K562 (cell line): ENCODE measurements around the gene AGFG2. TPM values are rescaled to one million over a fixed set of nuclear protein-coding genes. Genes with fewer than 3 reads are reported as not detected.

Experiments
- BCL6 ChIP-seq: fragments of 250-450 bp; sonication (Bioruptor Pico); IDR thresholded peaks from 2 replicates; pipeline ENCODE4 v1.4.0; 2020
- CAMTA2 ChIP-seq: fragments of 250-450 bp; sonication (Bioruptor Pico); conservative IDR thresholded peaks from 2 replicates; pipeline ENCODE4 v1.5.1; 2022
- CBX1 ChIP-seq: sonication (generic); IDR thresholded peaks from 2 replicates; pipeline ENCODE4 v1.6.1; 2016; ENCODE audit warnings: antibody characterized with exemption, low read depth, mild to moderate bottlenecking
- FOXA3 ChIP-seq, 2 experiments: fragments of 450-650 bp in 1 of 2; sonication (generic) in 1 of 2; formaldehyde crosslinking; IDR thresholded peaks in 1 of 2; conservative IDR thresholded peaks in 1 of 2; 2 replicates each; pipeline versions ENCODE4 v1.4.0 to v1.8.0; 2020 to 2022; ENCODE audit warnings: mild to moderate bottlenecking in 2 of 2, missing genetic modification reagents in 1 of 2
- HLTF ChIP-seq: fragments of 450-650 bp; IDR thresholded peaks from 2 replicates; pipeline ENCODE4 v1.6.1; 2016
- MIER1 ChIP-seq: fragments of 450-650 bp; IDR thresholded peaks from 2 replicates; pipeline ENCODE4 v1.6.1; 2016; ENCODE audit warnings: antibody characterized with exemption, mild to moderate bottlenecking, low read depth
- NONO ChIP-seq, 2 experiments: fragments of 200-400 bp in 1 of 2; fragments of 450-650 bp in 1 of 2; formaldehyde crosslinking in 1 of 2; IDR thresholded peaks; 2 replicates each; pipeline ENCODE4 v1.6.1; 2017; ENCODE audit warnings: low read depth in 2 of 2, mild to moderate bottlenecking in 2 of 2, moderate library complexity in 2 of 2, low read length in 1 of 2
- PHTF2 ChIP-seq: fragments of 250-450 bp; sonication (Bioruptor Pico); IDR thresholded peaks from 2 replicates; pipeline ENCODE4 v1.5.0; 2021; ENCODE audit warnings: mild to moderate bottlenecking
- SIRT6 ChIP-seq: IDR thresholded peaks from one replicate; pipeline ENCODE4 v1.6.1; 2012; ENCODE audit warnings: low read depth, mild to moderate bottlenecking, control low read depth, inconsistent platforms, low read length, moderate library complexity
- U2AF2 ChIP-seq: fragments of 200-400 bp; formaldehyde crosslinking; optimal IDR thresholded peaks from 2 replicates; pipeline ENCODE3; 2017; ENCODE audit warnings: low read depth, mild to moderate bottlenecking, low read length
- ZBED1 ChIP-seq: IDR thresholded peaks from 2 replicates; pipeline ENCODE4 v1.6.1; 2014
- ZNF12 ChIP-seq: sonication (generic); formaldehyde crosslinking; IDR thresholded peaks from 2 replicates; pipeline ENCODE4 v1.4.0; 2020; ENCODE audit warnings: mild to moderate bottlenecking, missing genetic modification reagents
- ZNF175 ChIP-seq: fragments of 200-800 bp; sonication (Bioruptor generic); IDR thresholded peaks from 2 replicates; pipeline ENCODE4 v1.6.1; 2016; ENCODE audit warnings: low read depth, mild to moderate bottlenecking, missing genetic modification characterization, missing compliant biosample characterization
- ZNF184 ChIP-seq: sonication (generic); formaldehyde crosslinking; IDR thresholded peaks from 2 replicates; pipeline ENCODE4 v1.5.0; 2020; ENCODE audit warnings: missing genetic modification reagents
- ZNF217 ChIP-seq: sonication (generic); formaldehyde crosslinking; IDR thresholded peaks from 2 replicates; pipeline ENCODE4 v1.8.0; 2022; ENCODE audit warnings: mild to moderate bottlenecking, missing genetic modification reagents
- ZNF316 ChIP-seq: fragments of 450-650 bp; IDR thresholded peaks from 2 replicates; pipeline ENCODE4 v1.6.1; 2016
- polyA plus RNA-seq, 8 experiments: library from polyadenylated mRNA; depleted of rRNA in 4 of 8; stranded (reverse) in 5 of 8; unstranded in 3 of 8; fragments of >200 nt; fragmentation: Nextera tagmentation in 2 of 8; fragmentation: Illumina TruSeq in 1 of 8; extraction: Ambion mirVana in 2 of 8; extraction: Trizol in 1 of 8; gene quantifications; 2 replicates each; pipeline versions ENCODE4 v1.2.1 to v1.2.3, GENCODE V29; 2011 to 2014; ENCODE audit warnings: inconsistent platforms in 1 of 8, missing spikeins in 1 of 8
- total RNA-seq, 7 experiments: library from RNA; depleted of rRNA in 6 of 7; stranded (reverse); fragments of >200 nt in 6 of 7; fragmentation: Illumina TruSeq in 2 of 7; extraction: Trizol in 2 of 7; gene quantifications; 2 replicates each; pipeline versions ENCODE4 v1.2.1 to v1.2.3, GENCODE V29; 2011 to 2021; ENCODE audit warnings: low replicate concordance in 1 of 7
- TF ChIP-seq, protein P1 (sequence below): fragments of 250-450 bp; sonication (Bioruptor Pico); IDR thresholded peaks from 2 replicates; pipeline ENCODE4 v1.4.0; 2020; ENCODE audit warnings: mild to moderate bottlenecking, moderate library complexity, borderline replicate concordance
- TF ChIP-seq, protein P2 (sequence below): IDR thresholded peaks from 2 replicates; pipeline ENCODE4 v1.6.1; 2014; ENCODE audit warnings: antibody characterized with exemption
- TF ChIP-seq, protein P3 (sequence below): sonication (generic); formaldehyde crosslinking; IDR thresholded peaks from 2 replicates; pipeline ENCODE4 v1.8.1; 2023; ENCODE audit warnings: mild to moderate bottlenecking, missing genetic modification reagents
- TF ChIP-seq, protein P4 (sequence below): fragments of 250-450 bp; sonication (Bioruptor Pico); IDR thresholded peaks from 2 replicates; pipeline ENCODE4 v1.5.0; 2021
- TF ChIP-seq, protein P5 (sequence below): fragments of 250-450 bp; sonication (Bioruptor Pico); IDR thresholded peaks from 2 replicates; pipeline ENCODE4 v1.5.0; 2020; ENCODE audit warnings: mild to moderate bottlenecking

The AGFG2 gene
- total and polyA plus RNA-seq, 9 of the 15 experiments (the other 6 are each of a cell fraction or from before 2014, with no cell fraction given), result 0.31 to 23.1 (median 6.5) TPM

DNA sequence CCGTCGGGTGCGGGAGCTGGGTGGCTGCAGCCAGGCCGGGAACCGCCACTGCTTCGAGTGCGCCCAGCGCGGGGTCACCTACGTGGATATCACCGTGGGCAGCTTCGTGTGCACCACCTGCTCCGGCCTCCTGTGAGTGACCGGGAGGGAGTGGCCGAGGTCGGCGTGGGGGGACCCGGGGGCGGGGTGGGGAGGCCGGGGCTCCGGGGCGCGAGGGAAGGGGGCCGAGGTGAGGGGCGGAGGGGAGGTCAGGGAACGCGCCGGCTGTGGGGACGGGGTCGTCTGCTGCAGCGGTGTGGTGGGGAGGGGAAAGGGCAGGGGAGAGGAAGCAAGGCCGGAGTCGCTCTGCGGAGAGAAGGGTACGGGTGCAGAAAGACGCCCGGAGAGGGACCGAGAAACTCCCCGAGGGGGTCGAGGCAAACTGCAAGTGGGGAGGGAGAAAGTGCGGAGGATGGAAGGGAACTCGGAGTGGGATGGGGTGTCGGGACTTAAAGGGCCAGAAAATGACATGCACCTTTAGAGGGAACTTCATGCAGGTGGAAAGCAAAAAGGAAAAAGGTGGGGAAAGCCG is 518 bp downstream of the AGFG2 start (continued):
- TF ChIP-seq FOXA3 (CRISPR knock-in tag; conservative IDR thresholded peaks at IDR 0.05 in 1 of 2, IDR thresholded peaks at IDR 0.05 in 1 of 2), result 0 out of 4 replicates have a peak, but pooled peaks of 1 of the 2 experiments have one; percentile 45
- no peak for TF ChIP-seq ZBED1
- no peak for TF ChIP-seq BCL6 (CRISPR knock-in tag)
- no peak for TF ChIP-seq NONO (IDR thresholded peaks at IDR 0.05; ENCODE audit: low read depth in 2 of 2, low read length in 1 of 2)
- TF ChIP-seq, protein P1, sequence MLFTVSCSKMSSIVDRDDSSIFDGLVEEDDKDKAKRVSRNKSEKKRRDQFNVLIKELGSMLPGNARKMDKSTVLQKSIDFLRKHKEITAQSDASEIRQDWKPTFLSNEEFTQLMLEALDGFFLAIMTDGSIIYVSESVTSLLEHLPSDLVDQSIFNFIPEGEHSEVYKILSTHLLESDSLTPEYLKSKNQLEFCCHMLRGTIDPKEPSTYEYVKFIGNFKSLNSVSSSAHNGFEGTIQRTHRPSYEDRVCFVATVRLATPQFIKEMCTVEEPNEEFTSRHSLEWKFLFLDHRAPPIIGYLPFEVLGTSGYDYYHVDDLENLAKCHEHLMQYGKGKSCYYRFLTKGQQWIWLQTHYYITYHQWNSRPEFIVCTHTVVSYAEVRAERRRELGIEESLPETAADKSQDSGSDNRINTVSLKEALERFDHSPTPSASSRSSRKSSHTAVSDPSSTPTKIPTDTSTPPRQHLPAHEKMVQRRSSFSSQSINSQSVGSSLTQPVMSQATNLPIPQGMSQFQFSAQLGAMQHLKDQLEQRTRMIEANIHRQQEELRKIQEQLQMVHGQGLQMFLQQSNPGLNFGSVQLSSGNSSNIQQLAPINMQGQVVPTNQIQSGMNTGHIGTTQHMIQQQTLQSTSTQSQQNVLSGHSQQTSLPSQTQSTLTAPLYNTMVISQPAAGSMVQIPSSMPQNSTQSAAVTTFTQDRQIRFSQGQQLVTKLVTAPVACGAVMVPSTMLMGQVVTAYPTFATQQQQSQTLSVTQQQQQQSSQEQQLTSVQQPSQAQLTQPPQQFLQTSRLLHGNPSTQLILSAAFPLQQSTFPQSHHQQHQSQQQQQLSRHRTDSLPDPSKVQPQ, result no peak
- TF ChIP-seq, protein P2, sequence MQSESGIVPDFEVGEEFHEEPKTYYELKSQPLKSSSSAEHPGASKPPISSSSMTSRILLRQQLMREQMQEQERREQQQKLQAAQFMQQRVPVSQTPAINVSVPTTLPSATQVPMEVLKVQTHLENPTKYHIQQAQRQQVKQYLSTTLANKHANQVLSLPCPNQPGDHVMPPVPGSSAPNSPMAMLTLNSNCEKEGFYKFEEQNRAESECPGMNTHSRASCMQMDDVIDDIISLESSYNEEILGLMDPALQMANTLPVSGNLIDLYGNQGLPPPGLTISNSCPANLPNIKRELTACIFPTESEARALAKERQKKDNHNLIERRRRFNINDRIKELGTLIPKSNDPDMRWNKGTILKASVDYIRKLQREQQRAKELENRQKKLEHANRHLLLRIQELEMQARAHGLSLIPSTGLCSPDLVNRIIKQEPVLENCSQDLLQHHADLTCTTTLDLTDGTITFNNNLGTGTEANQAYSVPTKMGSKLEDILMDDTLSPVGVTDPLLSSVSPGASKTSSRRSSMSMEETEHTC, result no peak
- TF ChIP-seq ZNF217 (CRISPR knock-in tag), result no peak
- TF ChIP-seq HLTF, result 0 out of 2 replicates have a peak, but pooled peaks have one; percentile 2
- TF ChIP-seq SIRT6, result no peak
- TF ChIP-seq U2AF2, result no peak
- TF ChIP-seq, protein P3, sequence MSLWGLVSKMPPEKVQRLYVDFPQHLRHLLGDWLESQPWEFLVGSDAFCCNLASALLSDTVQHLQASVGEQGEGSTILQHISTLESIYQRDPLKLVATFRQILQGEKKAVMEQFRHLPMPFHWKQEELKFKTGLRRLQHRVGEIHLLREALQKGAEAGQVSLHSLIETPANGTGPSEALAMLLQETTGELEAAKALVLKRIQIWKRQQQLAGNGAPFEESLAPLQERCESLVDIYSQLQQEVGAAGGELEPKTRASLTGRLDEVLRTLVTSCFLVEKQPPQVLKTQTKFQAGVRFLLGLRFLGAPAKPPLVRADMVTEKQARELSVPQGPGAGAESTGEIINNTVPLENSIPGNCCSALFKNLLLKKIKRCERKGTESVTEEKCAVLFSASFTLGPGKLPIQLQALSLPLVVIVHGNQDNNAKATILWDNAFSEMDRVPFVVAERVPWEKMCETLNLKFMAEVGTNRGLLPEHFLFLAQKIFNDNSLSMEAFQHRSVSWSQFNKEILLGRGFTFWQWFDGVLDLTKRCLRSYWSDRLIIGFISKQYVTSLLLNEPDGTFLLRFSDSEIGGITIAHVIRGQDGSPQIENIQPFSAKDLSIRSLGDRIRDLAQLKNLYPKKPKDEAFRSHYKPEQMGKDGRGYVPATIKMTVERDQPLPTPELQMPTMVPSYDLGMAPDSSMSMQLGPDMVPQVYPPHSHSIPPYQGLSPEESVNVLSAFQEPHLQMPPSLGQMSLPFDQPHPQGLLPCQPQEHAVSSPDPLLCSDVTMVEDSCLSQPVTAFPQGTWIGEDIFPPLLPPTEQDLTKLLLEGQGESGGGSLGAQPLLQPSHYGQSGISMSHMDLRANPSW (CRISPR knock-in tag), result no peak
- TF ChIP-seq ZNF184 (CRISPR knock-in tag), result no peak
- TF ChIP-seq PHTF2 (CRISPR knock-in tag), result no peak
- TF ChIP-seq, protein P4, sequence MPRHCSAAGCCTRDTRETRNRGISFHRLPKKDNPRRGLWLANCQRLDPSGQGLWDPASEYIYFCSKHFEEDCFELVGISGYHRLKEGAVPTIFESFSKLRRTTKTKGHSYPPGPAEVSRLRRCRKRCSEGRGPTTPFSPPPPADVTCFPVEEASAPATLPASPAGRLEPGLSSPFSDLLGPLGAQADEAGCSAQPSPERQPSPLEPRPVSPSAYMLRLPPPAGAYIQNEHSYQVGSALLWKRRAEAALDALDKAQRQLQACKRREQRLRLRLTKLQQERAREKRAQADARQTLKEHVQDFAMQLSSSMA (CRISPR knock-in tag), result no peak
- TF ChIP-seq, protein P5, sequence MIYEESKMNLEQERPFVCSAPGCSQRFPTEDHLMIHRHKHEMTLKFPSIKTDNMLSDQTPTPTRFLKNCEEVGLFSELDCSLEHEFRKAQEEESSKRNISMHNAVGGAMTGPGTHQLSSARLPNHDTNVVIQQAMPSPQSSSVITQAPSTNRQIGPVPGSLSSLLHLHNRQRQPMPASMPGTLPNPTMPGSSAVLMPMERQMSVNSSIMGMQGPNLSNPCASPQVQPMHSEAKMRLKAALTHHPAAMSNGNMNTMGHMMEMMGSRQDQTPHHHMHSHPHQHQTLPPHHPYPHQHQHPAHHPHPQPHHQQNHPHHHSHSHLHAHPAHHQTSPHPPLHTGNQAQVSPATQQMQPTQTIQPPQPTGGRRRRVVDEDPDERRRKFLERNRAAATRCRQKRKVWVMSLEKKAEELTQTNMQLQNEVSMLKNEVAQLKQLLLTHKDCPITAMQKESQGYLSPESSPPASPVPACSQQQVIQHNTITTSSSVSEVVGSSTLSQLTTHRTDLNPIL (CRISPR knock-in tag), result no peak
- TF ChIP-seq CAMTA2 (CRISPR knock-in tag), result no peak
- no peak for TF ChIP-seq MIER1
- no peak for TF ChIP-seq CBX1
- TF ChIP-seq ZNF12 (CRISPR knock-in tag), result no peak
- no peak for TF ChIP-seq ZNF175 (CRISPR knock-in tag)
- TF ChIP-seq ZNF316, result no peak
